CD4-positive, CD25-positive, alpha-beta regulatory T cell (primary cell): ENCODE results near the gene ATAD3A. TPM values are rescaled to one million over a fixed set of nuclear protein-coding genes. Genes with fewer than 3 reads are reported as not detected.
A peak's percentile ranks its signal among the peaks of the same experiment; 100 is the strongest.
"Not testable (repeated sequence)": the region's sequence is repeated elsewhere in the genome, so short reads cannot be mapped to it uniquely, and the experiment has no call there.

Experiments used
- ATAC-seq, 2 donors: fragments of 150-1000 bp; cut with Tn5 transposase; one replicate each; pipeline ENCODE4 v1.10.0; 2021; ENCODE audit warnings: low read depth in 2 of 2, moderate number of reproducible peaks in 2 of 2, moderate library complexity in 1 of 2
- DNase-seq, 3 donors: peaks; one replicate each; pipeline versions ENCODE4 v3.0.0 to v3.0.0-alpha.2; 2012 to 2022; ENCODE audit warnings: mixed read lengths in 1 of 3
- H3K27ac ChIP-seq: one replicate; pipeline ENCODE4 v1.7.0; 2013; ENCODE audit warnings: mild to moderate bottlenecking, low read length; ENCODE audit not compliant: insufficient read depth, poor library complexity, severe bottlenecking
- H3K27me3 ChIP-seq: one replicate; pipeline ENCODE4 v1.7.0; 2013; ENCODE audit warnings: low read length; ENCODE audit not compliant: control insufficient read depth, insufficient read depth
- H3K36me3 ChIP-seq: one replicate; pipeline ENCODE4 v1.7.0; 2013; ENCODE audit warnings: mild to moderate bottlenecking, low read length, moderate library complexity; ENCODE audit not compliant: control insufficient read depth, insufficient read depth
- H3K4me1 ChIP-seq: 2 replicates; pipeline ENCODE4 v1.7.0; 2013; ENCODE audit warnings: mild to moderate bottlenecking, low read length; ENCODE audit not compliant: insufficient read depth, control insufficient read depth, poor library complexity, severe bottlenecking
- H3K4me3 ChIP-seq: one replicate; pipeline ENCODE4 v1.7.0; 2013; ENCODE audit warnings: low read depth, mild to moderate bottlenecking, low read length, moderate library complexity
- H3K9me3 ChIP-seq, 2 experiments: 1 replicate in 1 of 2; 2 replicates in 1 of 2; pipeline ENCODE4 v1.7.0; 2013; ENCODE audit warnings: low read length in 2 of 2, mild to moderate bottlenecking in 1 of 2, moderate library complexity in 1 of 2; ENCODE audit not compliant: control insufficient read depth in 2 of 2
- H3K27ac Mint-ChIP-seq, 3 donors: one replicate each; pipeline ENCODE4 v1.8.0; 2020 to 2022; ENCODE audit warnings: mild to moderate bottlenecking in 3 of 3, mixed read lengths in 3 of 3, moderate library complexity in 2 of 3
- H3K27me3 Mint-ChIP-seq: one replicate; pipeline ENCODE4 v1.8.0; 2022; ENCODE audit warnings: mild to moderate bottlenecking, mixed read lengths
- H3K36me3 Mint-ChIP-seq: one replicate; pipeline ENCODE4 v1.8.0; 2020; ENCODE audit warnings: mixed read lengths
- H3K4me1 Mint-ChIP-seq, 4 donors: one replicate each; pipeline ENCODE4 v1.8.0; 2020 to 2022; ENCODE audit warnings: mixed read lengths in 4 of 4, mild to moderate bottlenecking in 1 of 4
- H3K4me3 Mint-ChIP-seq, 4 donors: one replicate each; pipeline ENCODE4 v1.8.0; 2020 to 2022; ENCODE audit warnings: mild to moderate bottlenecking in 4 of 4, mixed read lengths in 4 of 4, moderate library complexity in 3 of 4
- H3K9me3 Mint-ChIP-seq, 7 donors: one replicate each; pipeline ENCODE4 v1.8.0; 2020 to 2022; ENCODE audit warnings: mixed read lengths in 7 of 7, mild to moderate bottlenecking in 3 of 7, moderate library complexity in 2 of 7
- polyA plus RNA-seq, 4 donors: library from polyadenylated mRNA; unstranded; fragments of 300-500 nt; fragmentation: Illumina TruSeq; gene quantifications; one replicate each; pipeline ENCODE4 v1.2.3, GENCODE V29; 2021
- total RNA-seq: library from RNA; stranded (reverse); gene quantifications from one replicate; pipeline ENCODE4 v1.2.3, GENCODE V29; 2022

The ATAD3A gene
- total and polyA plus RNA-seq, 5 donors from 2014 or later = 6.2 to 20.0 (median 7.5) TPM

DNA sequence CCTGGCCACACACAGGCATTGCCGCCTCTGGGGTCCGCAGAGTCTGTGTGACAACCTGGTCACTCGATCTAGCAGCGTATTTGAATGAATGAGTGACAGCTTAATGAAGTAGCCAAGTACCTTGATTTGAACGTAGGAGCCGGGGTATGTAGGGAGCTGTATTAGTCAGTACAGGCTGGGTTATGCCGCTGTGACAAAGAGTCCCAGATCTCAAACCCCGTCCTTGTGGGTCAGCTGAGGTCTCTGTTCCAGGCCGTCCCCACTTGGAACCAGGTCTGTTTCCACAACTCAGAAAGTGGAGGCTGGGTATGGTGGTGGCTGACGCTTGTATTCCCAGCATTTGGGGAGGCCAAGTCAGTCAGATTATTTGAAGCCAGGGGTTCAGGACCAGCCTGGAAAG lies 20.4 kb upstream of the ATAD3A start:
- H3K4me1 Mint-ChIP-seq = no peaks in the 10 kb centered on the region
- H3K27me3 ChIP-seq = no peaks in the 10 kb centered on the region
- ATAC-seq = no peak
- H3K27ac Mint-ChIP-seq = no peak overlapping the region
- no peaks in the 10 kb centered on the region for H3K27me3 Mint-ChIP-seq
- H3K36me3 Mint-ChIP-seq = peaks cover 17% of the 10 kb centered on the region
- H3K9me3 Mint-ChIP-seq = peaks cover 0 to 10% (median 6%) of the 10 kb centered on the region in 7 donors
- peaks cover 0 to 13% of the 10 kb centered on the region in 2 experiments for H3K9me3 ChIP-seq
- H3K4me3 Mint-ChIP-seq = no peak overlapping the region
- H3K4me3 ChIP-seq = no peak overlapping the region
- DNase-seq = no peak
- no peaks in the 10 kb centered on the region for H3K4me1 ChIP-seq
- H3K27ac ChIP-seq = no peak overlapping the region
- H3K36me3 ChIP-seq = peaks cover 32% of the 10 kb centered on the region

DNA sequence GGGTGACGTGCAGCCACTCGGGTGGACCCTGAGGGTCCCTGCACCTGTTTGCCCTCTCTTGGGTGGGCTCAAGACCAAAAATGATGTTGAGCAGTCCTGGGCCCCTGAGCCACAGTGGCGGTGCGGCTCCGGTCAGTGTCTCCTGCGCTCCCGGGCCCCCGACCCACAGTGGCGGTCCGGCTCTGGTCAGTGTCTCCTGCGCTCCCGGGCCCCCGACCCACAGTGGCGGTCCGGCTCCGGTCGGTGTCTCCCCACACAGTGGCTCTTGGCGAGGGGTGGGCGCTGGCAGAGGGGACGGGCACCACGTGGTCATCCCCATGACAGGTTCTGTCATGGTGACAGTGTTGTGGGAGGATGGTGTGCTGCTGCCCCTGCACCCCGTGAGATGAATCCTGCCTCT lies 17.7 kb upstream of the ATAD3A start:
- H3K27me3 ChIP-seq = not testable (repeated sequence)

DNA sequence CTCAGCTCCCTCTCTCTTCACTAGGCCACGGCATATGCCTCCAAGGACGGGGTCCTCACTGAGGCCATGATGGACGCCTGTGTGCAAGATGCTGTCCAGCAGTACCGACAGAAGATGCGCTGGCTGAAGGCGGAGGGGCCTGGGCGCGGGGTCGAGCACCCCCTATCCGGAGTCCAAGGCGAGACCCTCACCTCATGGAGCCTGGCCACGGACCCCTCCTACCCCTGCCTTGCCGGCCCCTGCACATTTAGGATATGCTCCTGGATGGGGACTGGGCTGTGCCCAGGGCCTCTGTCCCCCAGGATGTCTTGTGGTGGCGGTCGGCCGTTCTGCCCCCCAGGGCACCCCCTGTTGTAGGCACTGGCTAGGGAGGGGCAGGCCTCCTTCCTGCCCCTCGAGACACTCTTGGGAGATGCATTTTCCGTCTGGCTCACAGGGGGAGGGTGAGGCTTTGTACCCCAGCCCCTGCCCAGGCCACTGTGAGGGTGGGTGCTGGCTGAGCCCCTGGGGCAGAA lies 16.4 kb upstream of the ATAD3A start:
- not testable (repeated sequence) for H3K27me3 Mint-ChIP-seq, H3K27ac Mint-ChIP-seq, ATAC-seq, H3K4me1 Mint-ChIP-seq, H3K4me1 ChIP-seq, H3K4me3 ChIP-seq, H3K27me3 ChIP-seq, DNase-seq, H3K27ac ChIP-seq, H3K9me3 Mint-ChIP-seq, H3K4me3 Mint-ChIP-seq
- Histone ChIP-seq H3K36me3 (peaks cover 23% of the 10 kb centered on the region), H3K9me3 (peaks cover 0 to 13% of the 10 kb centered on the region in 2 experiments)
- H3K36me3 Mint-ChIP-seq = peaks cover 17% of the 10 kb centered on the region

More for the DNA sequence above, 17.7 kb upstream of the ATAD3A start:
- H3K4me1 ChIP-seq, H3K27ac ChIP-seq, H3K27me3 Mint-ChIP-seq, H3K4me3 Mint-ChIP-seq, H3K4me3 ChIP-seq, H3K4me1 Mint-ChIP-seq, H3K27ac Mint-ChIP-seq, H3K9me3 Mint-ChIP-seq, ATAC-seq, DNase-seq: not testable (repeated sequence)
- Histone ChIP-seq H3K36me3 (peaks cover 26% of the 10 kb centered on the region), H3K9me3 (peaks cover 0 to 13% of the 10 kb centered on the region in 2 experiments)
- peaks cover 17% of the 10 kb centered on the region for H3K36me3 Mint-ChIP-seq

DNA sequence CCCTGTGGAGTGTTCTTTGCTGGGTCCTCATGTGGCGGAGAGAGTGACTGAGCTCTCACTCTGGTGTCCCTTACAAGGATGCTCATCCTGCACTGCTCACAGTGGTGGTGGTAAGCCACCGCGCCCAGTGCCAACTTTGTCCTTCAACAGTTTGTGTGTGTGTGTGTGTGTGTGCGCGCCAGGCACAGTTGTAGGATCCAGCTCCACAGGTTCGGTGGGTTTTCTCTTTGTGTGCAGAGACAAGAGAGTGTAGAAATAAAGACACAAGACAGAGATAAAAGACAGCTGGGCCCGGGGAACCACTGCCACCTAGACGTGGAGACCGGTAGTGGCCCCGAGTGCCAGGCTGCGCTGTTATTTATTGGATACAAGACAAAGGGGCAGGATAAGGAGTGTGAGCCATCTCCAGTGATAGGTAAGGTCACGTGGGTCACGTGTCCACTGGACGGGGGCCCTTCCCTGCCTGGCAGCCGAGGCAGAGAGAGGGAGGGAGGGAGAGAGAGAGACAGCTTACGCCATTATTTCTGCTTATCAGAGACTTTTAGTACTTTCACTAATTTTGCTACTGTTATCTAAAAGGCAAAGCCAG lies 7.1 kb upstream of the ATAD3A start:
- peak; percentile 60 to 80 (median 75) for DNase-seq
- H3K9me3 Mint-ChIP-seq, H3K9me3 ChIP-seq, H3K4me3 ChIP-seq, H3K4me1 ChIP-seq, H3K27me3 ChIP-seq, H3K27me3 Mint-ChIP-seq, H3K36me3 Mint-ChIP-seq, H3K36me3 ChIP-seq: not testable (repeated sequence)
- peak overlapping the region; percentile 90 to 96 (median 94) for H3K27ac Mint-ChIP-seq
- H3K4me1 Mint-ChIP-seq = peaks cover 4 to 20% (median 8%) of the 10 kb centered on the region in 4 donors
- H3K27ac ChIP-seq = peak overlapping the region; percentile 55
- ATAC-seq = peak; percentile 54 to 59
- H3K4me3 Mint-ChIP-seq = peak overlapping the region; percentile 81 to 91 (median 87)

DNA sequence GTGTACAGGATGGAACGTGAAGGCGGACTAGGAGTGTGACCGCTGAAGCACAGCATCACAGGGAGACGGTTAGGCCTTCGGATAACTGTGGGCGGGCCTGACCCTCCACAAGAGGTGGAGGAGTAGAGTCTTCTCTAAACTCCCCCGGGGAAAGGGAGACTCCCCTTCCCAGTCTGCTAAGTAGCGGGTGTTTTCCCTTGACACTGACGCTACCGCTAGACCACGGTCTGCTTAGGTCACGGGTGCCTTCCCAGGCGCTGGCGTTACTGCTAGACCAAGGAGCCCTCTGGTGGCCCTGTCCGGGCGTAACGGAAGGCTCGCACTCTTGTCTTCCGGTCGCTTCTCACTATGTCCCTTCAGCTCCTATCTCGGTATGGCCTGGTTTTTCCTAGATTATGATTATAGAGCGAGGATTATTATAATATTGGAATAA lies 6.6 kb upstream of the ATAD3A start:
- H3K27me3 Mint-ChIP-seq, H3K36me3 ChIP-seq, H3K36me3 Mint-ChIP-seq, H3K4me3 ChIP-seq, H3K9me3 ChIP-seq, H3K9me3 Mint-ChIP-seq, H3K4me1 ChIP-seq, H3K27me3 ChIP-seq: not testable (repeated sequence)
- DNase-seq (peak in 1 of 3 donors; percentile 13), ATAC-seq (peak; percentile 34 to 39)
- Mint-ChIP-seq H3K27ac (peak overlapping the region; percentile 90 to 96 (median 94)), H3K4me3 (peak overlapping the region; percentile 81 to 91 (median 87)), H3K4me1 (peaks cover 4 to 20% (median 8%) of the 10 kb centered on the region in 4 donors)
- H3K27ac ChIP-seq = peak overlapping the region; percentile 55

DNA sequence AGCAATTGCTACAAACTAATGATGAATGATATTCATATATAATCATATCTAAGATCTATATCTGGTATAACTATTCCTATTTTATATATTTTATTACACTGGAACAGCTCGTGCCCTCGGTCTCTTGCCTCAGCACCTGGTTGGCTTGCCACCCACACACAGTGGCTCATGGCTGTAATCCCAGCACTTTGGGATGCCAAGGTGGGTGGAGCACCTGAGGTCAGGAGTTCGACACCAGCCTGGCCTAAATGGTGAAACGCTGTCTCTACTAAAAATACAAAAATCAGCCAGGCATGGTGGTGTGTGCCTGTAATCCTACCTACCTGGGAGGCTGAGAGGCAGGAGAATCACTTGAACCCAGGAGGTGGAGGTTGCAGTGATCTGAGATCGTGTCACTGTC lies 6.2 kb upstream of the ATAD3A start:
- not testable (repeated sequence) for ATAC-seq, H3K27me3 ChIP-seq, H3K4me3 ChIP-seq, H3K36me3 Mint-ChIP-seq, DNase-seq, H3K9me3 ChIP-seq, H3K27me3 Mint-ChIP-seq, H3K4me1 ChIP-seq, H3K36me3 ChIP-seq, H3K9me3 Mint-ChIP-seq
- H3K27ac ChIP-seq = peak overlapping the region; percentile 55
- Mint-ChIP-seq H3K27ac (peak overlapping the region in 1 of 3 donors; percentile 90), H3K4me1 (peaks cover 4 to 22% (median 9%) of the 10 kb centered on the region in 4 donors), H3K4me3 (peak overlapping the region; percentile 81 to 91 (median 86))

DNA sequence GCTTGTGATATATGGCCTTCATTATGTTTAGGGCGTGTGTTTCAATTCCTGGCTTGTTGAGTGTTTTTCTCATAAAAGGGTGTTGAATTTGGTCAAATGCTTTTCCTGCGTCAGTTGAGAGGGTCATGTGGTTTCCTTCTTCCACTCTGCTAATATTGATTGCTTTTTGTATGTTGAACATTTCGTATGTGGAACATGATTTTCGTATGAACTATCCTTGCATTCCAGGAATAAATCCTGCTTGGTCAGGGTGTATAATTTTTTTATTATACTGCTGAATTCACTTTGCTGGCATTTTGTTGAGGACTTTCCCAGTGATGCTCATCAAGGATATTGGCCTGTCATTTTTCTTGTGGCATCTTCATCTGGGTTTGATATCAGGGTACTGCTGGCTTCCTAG lies 4.7 kb upstream of the ATAD3A start:
- no peak overlapping the region for H3K4me3 ChIP-seq
- peaks cover 4 to 27% (median 15%) of the 10 kb centered on the region in 4 donors for H3K4me1 Mint-ChIP-seq
- H3K9me3 ChIP-seq = no peaks in the 10 kb centered on the region
- peaks cover 0 to 4% (median 0%) of the 10 kb centered on the region in 7 donors for H3K9me3 Mint-ChIP-seq
- no peak overlapping the region for H3K27ac Mint-ChIP-seq
- ATAC-seq = no peak
- peaks cover 16% of the 10 kb centered on the region for H3K4me1 ChIP-seq
- H3K36me3 ChIP-seq = no peaks in the 10 kb centered on the region
- no peaks in the 10 kb centered on the region for H3K27me3 ChIP-seq
- H3K27ac ChIP-seq = no peak overlapping the region
- H3K36me3 Mint-ChIP-seq = no peaks in the 10 kb centered on the region
- peak in 1 of 3 donors; percentile 13 for DNase-seq
- H3K27me3 Mint-ChIP-seq = no peaks in the 10 kb centered on the region
- peak overlapping the region in 1 of 4 donors; percentile 42 for H3K4me3 Mint-ChIP-seq
